ENCODE results near the gene RARA.
"Not testable (repeated sequence)": the region's sequence is repeated elsewhere in the genome, so short reads cannot be mapped to it uniquely, and the experiment has no call there.

RARA gene

DNA sequence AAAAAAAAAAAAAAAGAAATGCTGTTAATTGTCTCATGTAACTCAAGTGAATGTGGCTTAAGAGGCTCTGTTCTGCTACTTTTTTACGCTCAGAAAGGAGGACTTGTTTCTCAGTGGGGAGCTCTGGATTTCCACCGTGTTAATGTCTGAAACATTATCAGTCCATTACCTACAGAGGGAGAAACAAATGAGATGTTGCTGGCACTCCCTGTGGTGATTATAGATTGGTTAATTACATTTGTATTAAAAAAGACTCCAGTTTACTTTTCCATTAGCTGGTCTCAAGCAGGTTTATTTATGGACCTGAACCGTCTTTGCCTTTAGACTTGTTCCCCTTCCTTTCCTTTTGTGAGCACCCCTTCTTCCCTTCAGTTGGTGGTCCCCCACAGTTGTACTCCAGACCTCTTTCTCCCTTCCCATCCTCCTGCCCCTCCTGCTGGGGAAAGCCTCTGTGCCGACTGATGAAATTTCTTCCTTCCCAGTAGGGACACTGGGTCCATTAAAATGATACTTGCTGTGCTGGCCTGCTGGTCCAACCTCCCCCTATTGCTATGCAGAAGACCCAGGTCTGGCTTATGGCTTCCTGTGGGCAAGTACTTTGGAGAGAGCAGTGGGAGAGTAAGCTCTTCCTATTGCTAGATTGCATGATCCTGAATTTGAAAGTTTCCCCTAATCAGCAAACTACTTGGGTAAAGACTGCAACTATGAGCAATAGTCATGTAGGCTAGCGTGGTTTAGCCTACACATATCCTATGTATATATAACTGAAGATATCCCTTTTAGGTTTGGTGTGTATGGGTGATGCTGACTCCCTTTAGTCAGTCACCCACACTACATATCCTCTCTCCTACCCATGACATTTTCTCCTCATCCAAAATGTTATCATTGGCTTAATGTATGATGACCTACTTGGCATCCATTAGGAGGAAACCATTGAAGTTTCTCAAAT is 13.2 kb upstream of the RARA start:
- DNase-seq (ENCODE audit: insufficient read length, low spot score): no peak
- no peak for FAIRE-seq

- DNase-seq (ENCODE audit: insufficient read length, low spot score) (no peak), FAIRE-seq (no peak)
Observed at GRCh38 chr17:40297511-40297910, 11.5 kb upstream of the RARA start.

- FAIRE-seq: no peak
- no peak for DNase-seq (ENCODE audit: insufficient read length, low spot score)
Observed at GRCh38 chr17:40298726-40299125, 10.3 kb upstream of the RARA start.

DNA sequence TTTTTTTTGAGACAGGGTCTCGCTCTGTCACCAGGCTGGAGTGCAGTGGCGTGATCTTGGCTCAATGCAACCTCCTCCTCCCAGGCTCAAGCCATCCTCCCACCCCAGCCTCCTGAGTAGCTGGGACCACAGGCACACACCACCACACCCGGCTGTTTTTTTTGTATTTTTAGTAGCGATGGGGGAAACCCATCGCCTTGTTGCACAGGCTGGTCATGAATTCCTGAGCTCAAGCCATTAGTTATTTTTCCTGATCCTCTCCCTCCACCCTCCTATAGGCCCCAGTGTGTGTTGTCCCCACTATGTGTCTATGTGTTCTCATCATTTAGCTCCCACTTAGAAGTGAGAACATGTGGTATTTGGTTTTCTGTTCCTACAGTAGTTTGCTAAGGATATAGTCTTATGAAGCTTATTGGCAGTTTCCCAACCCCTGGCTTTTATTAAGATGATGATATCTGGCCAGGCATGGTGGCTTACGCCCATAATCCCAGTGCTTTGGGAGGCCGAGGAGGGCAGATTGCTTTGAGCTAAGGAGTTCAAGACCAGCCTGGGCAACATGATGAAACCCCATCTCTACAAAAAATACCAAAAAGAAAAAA is 9.7 kb upstream of the RARA start:
- not testable (repeated sequence) for FAIRE-seq; DNase-seq (ENCODE audit: insufficient read length, low spot score)

DNA sequence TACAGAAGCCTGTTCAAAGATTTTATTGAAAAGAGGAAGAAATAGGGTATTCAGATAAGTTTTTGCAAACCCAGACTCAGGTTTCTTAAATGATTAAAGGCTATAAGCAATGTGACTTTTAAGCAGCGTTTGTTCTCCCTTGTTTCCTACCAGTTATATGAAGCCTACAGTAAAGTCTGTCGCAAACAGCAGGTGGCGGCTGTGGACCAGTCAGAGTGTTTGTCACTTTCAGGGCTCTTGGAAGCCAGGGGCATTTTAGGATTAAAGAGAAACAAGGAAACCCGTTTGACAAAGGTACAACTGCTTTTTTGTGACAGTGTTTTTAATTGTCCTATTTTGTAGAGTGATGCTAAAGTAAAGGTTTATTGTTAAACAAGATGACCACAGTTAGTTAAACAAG is 7.7 kb upstream of the RARA start:
- DNase-seq (ENCODE audit: insufficient read length, low spot score): no peak
- no peak for FAIRE-seq

- peak; percentile 76 for FAIRE-seq
- no peak for DNase-seq (ENCODE audit: insufficient read length, low spot score)
Observed at GRCh38 chr17:40303009-40303657, 5.8 kb upstream of the RARA start.

DNA sequence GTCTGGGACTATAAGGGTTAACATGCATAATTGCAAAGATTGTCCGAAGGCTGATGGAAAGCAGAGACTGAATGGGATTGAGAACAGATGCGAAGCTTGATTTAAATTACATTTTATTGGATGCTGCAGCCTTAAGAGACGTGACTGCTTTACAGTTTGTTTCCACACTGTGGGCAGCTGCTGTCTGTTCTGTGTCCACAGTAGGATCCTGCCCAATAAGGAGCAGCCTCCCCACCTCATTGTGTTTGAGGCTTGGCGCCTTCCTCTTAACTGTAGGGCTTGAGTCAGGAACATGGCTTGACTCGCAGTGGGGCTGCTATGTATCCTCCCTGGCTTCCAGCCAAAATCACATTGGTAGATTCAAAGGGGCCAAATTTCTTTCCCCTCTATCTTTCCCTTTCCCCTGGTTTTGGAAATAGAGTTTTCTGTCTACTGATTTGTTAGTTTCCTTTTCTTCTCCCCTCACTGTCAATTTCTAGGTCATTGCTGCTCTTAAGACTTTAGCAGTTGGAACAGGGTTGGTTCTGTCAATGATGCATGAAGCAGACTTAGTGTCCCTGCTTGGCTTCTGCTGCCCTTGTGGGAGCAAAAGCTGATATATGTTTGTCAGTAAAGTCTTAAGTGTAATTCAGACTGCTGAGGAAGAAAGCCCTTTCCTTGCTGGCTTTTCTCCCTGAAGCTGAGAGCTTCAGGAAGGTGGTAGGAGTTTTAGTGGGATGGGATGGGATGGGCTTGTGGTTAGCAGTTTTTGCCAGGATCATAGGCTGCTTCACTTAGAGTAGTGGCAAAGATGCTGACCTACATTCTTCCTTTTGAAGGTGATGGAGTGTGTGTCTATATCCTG is 5.0 kb upstream of the RARA start:
- no peak for DNase-seq (ENCODE audit: insufficient read length, low spot score)

DNA sequence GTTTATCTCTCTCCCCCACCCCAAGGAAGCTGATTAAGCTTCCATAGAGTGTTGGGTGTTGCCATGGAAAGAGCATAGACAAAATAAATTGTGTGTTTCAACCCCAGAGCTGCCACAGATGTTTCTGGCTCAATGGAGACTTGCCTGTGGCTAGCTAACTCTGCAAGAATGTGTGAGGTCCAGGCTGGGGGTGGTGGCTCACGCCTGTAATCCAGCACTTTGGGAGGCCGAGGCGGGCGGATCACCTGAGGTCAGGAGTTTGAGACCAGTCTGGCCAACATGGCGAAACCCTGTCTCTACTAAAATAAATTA is 4.5 kb upstream of the RARA start:
- not testable (repeated sequence) for FAIRE-seq; DNase-seq (ENCODE audit: insufficient read length, low spot score)

More for the DNA sequence above, 5.0 kb upstream of the RARA start:
- FAIRE-seq: no peak

GRCh38 chr17:40304866-40305265 is 4.1 kb upstream of the RARA start:
- not testable (repeated sequence) for FAIRE-seq; DNase-seq (ENCODE audit: insufficient read length, low spot score)

DNA sequence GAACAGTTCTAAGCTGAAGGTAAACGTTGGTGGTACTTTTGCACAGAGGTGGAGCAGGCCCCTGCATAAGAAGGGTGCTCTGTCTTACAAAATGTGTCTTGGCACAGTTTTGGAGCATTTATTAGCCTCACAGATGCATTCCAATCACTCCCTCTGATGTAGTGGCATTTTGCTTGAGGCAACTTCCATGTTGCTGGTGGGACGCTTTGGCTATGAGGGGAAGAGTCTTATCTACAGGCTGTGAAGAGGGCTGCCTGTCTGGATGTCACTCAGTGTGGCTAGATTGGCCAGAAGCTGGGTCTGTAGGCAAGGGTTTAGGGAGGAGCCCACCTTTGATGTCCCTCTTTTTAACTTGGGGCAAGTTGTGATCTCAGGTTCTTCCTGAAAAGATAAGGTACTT is 2.6 kb upstream of the RARA start:
- FAIRE-seq: no peak
- no peak for DNase-seq (ENCODE audit: insufficient read length, low spot score)

DNA sequence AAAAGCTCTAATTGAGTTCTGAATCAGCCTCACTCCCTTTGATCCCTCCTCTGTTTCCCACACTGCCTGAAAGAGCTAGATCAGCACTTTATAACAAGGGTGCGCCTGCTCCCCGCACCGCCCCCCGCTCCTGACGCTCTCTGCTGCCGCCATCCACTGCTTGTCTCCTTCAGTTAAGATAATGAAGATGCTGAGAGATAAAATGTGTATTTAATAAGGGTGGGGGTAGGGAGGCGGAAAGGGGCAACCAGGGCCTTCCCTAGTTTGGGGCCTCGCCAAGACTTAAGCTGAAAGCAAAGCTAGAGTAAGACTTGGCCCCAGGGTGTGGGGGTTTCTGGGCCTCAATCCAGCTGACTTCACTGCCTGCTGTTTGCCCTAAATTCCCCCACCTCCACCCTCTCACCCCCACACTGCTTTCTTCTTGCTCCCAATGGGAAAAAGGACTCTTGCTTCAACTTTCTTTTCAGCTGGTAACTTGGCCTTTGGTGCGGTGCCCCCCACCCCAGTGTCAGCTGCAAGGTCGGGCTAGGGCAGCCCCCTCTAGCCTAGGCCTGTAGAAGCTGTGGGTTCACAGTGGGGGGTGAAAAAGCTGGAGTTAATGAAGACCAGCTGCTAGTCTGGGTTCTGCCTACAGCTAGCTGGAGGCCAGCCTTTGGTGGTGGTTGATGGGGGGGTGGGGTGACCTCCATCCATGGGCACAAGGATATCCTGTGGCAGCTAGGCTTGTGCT is 1.8 kb upstream of the RARA start:
- FAIRE-seq: no peak
- DNase-seq (ENCODE audit: insufficient read length, low spot score): no peak

DNA sequence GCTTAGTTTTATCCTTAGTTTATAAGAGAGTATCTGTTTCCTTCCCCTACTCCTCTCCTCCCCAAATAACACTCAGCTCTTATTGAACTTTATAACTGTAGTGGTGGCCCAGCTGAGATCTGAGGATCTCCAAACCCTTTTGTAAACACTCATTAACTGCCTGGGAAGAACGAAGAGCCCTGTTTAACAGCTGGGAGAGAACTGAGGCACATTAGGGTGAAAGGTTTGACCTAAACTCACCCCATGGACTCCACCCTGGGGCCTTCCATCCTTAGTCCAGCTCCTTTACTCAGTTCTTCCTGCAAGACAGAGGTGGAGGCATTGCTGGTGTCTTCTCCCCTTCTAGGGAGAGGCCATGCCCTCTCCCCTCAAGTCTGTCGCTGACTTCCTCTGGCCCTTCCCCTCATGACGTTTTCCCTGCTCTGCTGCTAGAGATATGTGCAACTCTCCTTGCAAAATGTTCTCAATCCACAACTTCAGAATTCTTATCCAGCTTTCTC is 1.2 kb upstream of the RARA start:
- FAIRE-seq: no peak
- no peak for DNase-seq (ENCODE audit: insufficient read length, low spot score)

DNA sequence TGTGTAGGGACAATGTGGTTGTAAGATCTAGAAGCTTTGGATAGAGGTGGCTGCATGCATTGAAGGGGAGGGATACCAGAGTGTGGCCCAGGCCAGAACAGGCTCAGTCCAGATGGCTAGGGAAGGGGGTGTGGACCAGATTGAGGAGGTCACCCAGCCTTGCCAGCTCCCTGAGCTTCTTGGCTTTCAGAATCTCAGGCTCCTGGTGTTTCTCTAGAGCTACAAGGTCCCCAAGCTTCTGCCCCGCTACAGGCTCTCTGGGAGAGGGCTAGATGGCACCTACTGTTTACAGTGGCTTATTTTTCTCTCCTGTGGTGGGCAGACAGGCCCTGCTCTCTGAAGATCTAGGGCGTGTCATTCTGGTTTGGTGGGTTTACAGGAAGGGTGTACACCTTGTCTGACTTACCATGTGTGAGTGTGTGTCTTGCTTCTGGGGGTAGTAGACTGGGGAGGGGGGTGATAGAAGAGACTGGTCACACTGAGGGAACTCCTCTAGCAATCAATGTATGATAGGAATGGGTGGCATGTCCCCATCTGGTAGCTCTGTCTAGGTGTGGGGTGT is 1.1 kb downstream of the RARA start:
- DNase-seq (ENCODE audit: insufficient read length, low spot score) (no peak), FAIRE-seq (peak; percentile 4)

- FAIRE-seq (peak; percentile 37), DNase-seq (ENCODE audit: insufficient read length, low spot score) (no peak)
Observed at GRCh38 chr17:40310882-40311391, 2.0 kb downstream of the RARA start.

DNA sequence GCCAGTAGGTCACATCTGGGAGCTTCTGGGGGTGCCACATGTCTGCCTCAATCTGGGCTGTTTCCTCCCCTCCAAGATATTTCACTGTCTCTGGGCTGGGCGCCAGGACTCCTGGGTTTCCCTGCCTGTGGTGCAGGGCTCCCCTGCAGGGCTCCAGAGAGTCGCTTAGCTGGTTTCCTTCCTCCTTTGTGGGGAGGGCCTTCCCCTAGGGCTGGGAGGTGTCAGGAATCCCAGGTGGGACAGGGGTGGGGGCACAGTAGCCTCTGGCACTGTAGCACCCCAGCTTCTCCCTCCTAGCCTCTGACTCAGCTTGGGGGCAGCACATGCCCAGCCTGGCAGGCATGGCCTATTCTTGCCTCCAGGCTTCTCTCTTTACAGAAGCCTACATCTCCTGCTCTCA is 2.6 kb downstream of the RARA start:
- DNase-seq (ENCODE audit: insufficient read length, low spot score) (no peak), FAIRE-seq (no peak)

DNA sequence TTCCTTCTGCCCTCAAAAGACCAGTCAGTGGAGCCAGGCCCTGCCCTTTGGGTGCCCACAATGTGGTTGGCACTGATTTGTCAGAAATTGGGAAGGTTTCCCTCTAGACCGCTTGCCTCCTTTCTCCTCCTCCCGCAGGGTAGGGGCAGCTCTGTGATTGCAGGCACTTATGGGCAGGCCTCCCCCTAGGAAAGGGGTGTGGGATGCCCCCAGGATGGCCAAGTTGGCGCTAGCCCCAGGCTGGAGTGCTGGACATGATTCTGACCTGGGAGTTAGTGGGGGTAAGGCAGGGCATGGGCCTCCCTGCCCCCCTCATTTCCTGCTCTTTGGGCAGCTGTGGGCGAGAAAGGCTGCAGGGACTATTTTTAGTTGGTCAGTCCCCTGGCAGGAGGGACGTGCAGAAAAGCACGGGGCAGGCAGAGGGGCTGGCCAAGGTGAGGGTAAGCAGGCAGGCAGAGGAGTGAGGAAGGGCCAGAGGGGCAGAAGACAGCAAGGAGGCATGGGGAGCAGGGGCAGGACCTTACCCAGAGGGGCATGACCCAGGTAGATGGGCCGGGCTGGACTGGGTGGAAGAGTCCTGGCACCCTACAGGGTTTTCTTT is 3.3 kb downstream of the RARA start:
- peak; percentile 21 for FAIRE-seq
- no peak for DNase-seq (ENCODE audit: insufficient read length, low spot score)

GRCh38 chr17:40312893-40313667 is 4.1 kb downstream of the RARA start:
- no peak for FAIRE-seq

More at GRCh38 chr17:40312893-40313667, 4.1 kb downstream of the RARA start:
- DNase-seq (ENCODE audit: insufficient read length, low spot score): no peak

Measured in GM19239 (cell line).